HepG2 (cell line): ENCODE data around the gene MST1R.

Experiments
- CTCF ChIP-seq: sonication (generic); formaldehyde crosslinking; IDR thresholded peaks from 2 replicates; pipeline ENCODE4 v1.5.0; 2020; ENCODE audit warnings: mild to moderate bottlenecking, missing genetic modification reagents, moderate library complexity
- NR3C1 ChIP-seq: sonication (generic); formaldehyde crosslinking; IDR thresholded peaks from 2 replicates; pipeline ENCODE4 v1.4.0; 2020; ENCODE audit warnings: missing genetic modification reagents
- ZHX2 ChIP-seq, 2 experiments: sonication (generic) in 1 of 2; formaldehyde crosslinking in 1 of 2; IDR thresholded peaks; 2 replicates each; pipeline versions ENCODE4 v1.6.1 to v1.9.0; 2014 to 2022; ENCODE audit warnings: antibody characterized with exemption in 1 of 2, borderline replicate concordance in 1 of 2, inconsistent platforms in 1 of 2, low read depth in 1 of 2, missing genetic modification reagents in 1 of 2

- TF ChIP-seq ZHX2 (IDR thresholded peaks at IDR 0.05; ENCODE audit: low read depth), result no peak
- no peak for TF ChIP-seq ZHX2 (CRISPR knock-in tag; IDR thresholded peaks at IDR 0.05; ENCODE audit: borderline replicate concordance)
- no peak for TF ChIP-seq CTCF (CRISPR knock-in tag)
- TF ChIP-seq NR3C1 (CRISPR knock-in tag), result no peak
Observed at GRCh38 chr3:49876567-49876966, 27.1 kb downstream of the MST1R start.
